Neural cell (in vitro differentiated cells): ENCODE results near the gene CFL1. TPM values are rescaled to one million over a fixed set of nuclear protein-coding genes. Genes with fewer than 3 reads are reported as not detected.
"Not testable (repeated sequence)": the region's sequence is repeated elsewhere in the genome, so short reads cannot be mapped to it uniquely, and the experiment has no call there.

Experiments used
- H2AFZ ChIP-seq: fragments of 200-600, 300-800 bp; sonication (generic), shearing (Covaris generic); 2 replicates; pipeline ENCODE4 v1.6.0; 2014; ENCODE audit warnings: low read depth, mild to moderate bottlenecking, antibody characterized with exemption, low read length, moderate library complexity
- H3F3A ChIP-seq: fragments of 200-600 bp; shearing (Covaris generic); 2 replicates; pipeline ENCODE4 v1.6.1; 2016; ENCODE audit warnings: mild to moderate bottlenecking, moderate library complexity, mixed read lengths, antibody characterized with exemption, low read length; ENCODE audit not compliant: insufficient read depth, poor library complexity, severe bottlenecking
- H3K27ac ChIP-seq: fragments of 200-600, 300-800 bp; sonication (generic), shearing (Covaris generic); 2 replicates; pipeline ENCODE4 v1.5.1; 2014; ENCODE audit warnings: mild to moderate bottlenecking, low read length, moderate library complexity
- H3K27me3 ChIP-seq: fragments of 300-800, 200-600 bp; sonication (generic), shearing (Covaris generic); 2 replicates; pipeline ENCODE4 v1.6.0; 2014; ENCODE audit warnings: mild to moderate bottlenecking, low read depth, low read length, moderate library complexity; ENCODE audit not compliant: insufficient read depth
- H3K36me3 ChIP-seq: fragments of 300-800, 200-600 bp; sonication (generic), shearing (Covaris generic); 2 replicates; pipeline ENCODE4 v1.5.1; 2014; ENCODE audit warnings: mild to moderate bottlenecking, antibody characterized with exemption, low read length, moderate library complexity; ENCODE audit not compliant: insufficient read depth
- H3K4me2 ChIP-seq: fragments of 300-800, 200-600 bp; sonication (generic), shearing (Covaris generic); 2 replicates; pipeline ENCODE4 v1.6.0; 2014; ENCODE audit warnings: mild to moderate bottlenecking, low read length
- H3K4me3 ChIP-seq: fragments of 300-800, 200-600 bp; sonication (generic), shearing (Covaris generic); 2 replicates; pipeline ENCODE4 v1.5.1; 2014; ENCODE audit warnings: mild to moderate bottlenecking, low read length, moderate library complexity
- H3K79me2 ChIP-seq: fragments of 200-600 bp; shearing (Covaris generic); replicated peaks from 2 replicates; pipeline ENCODE4 v1.6.0; 2014; ENCODE audit warnings: mild to moderate bottlenecking, low read length, moderate library complexity; ENCODE audit not compliant: insufficient read depth
- H3K9ac ChIP-seq: fragments of 300-800, 200-600 bp; sonication (generic), shearing (Covaris generic); 2 replicates; pipeline ENCODE4 v1.6.1; 2016; ENCODE audit warnings: mild to moderate bottlenecking, low read length, mixed read lengths
- H3K9me2 ChIP-seq: fragments of 200-600 bp; shearing (Covaris generic); 2 replicates; pipeline ENCODE4 v1.6.1; 2016; ENCODE audit warnings: mild to moderate bottlenecking, low read length, mixed read lengths; ENCODE audit not compliant: insufficient read depth
- H3K9me3 ChIP-seq: fragments of 200-600, 300-800 bp; sonication (generic), shearing (Covaris generic); 2 replicates; pipeline ENCODE4 v1.6.1; 2016; ENCODE audit warnings: mild to moderate bottlenecking, mixed run types, low read length, moderate library complexity, mixed read lengths
- H4K20me1 ChIP-seq: fragments of 200-600 bp; shearing (Covaris generic); 2 replicates; pipeline ENCODE4 v1.6.1; 2016; ENCODE audit warnings: mild to moderate bottlenecking, mixed run types; ENCODE audit not compliant: insufficient read depth
- EP300 ChIP-seq: fragments of 450-650 bp; conservative IDR thresholded peaks from 2 replicates; pipeline ENCODE4 v1.6.1; 2014; ENCODE audit warnings: antibody characterized with exemption, mild to moderate bottlenecking, moderate library complexity; ENCODE audit not compliant: poor library complexity, severe bottlenecking
- EZH2 ChIP-seq: fragments of 200-600, 300-800 bp; shearing (Covaris generic), sonication (generic); IDR thresholded peaks from 2 replicates; pipeline ENCODE4 v1.6.1; 2014; ENCODE audit warnings: antibody characterized with exemption, low read length, borderline replicate concordance, mild to moderate bottlenecking; ENCODE audit not compliant: insufficient read depth, poor library complexity, severe bottlenecking
- MXI1 ChIP-seq: fragments of 450-650 bp; conservative IDR thresholded peaks from 2 replicates; pipeline ENCODE4 v1.6.1; 2014; ENCODE audit warnings: antibody characterized with exemption, mild to moderate bottlenecking; ENCODE audit not compliant: poor library complexity, severe bottlenecking
- POLR2AphosphoS5 ChIP-seq: IDR thresholded peaks from 2 replicates; pipeline ENCODE4 v1.6.1; 2012
- RAD21 ChIP-seq: fragments of 450-650 bp; conservative IDR thresholded peaks from 2 replicates; pipeline ENCODE4 v1.6.1; 2014; ENCODE audit warnings: antibody characterized with exemption, mild to moderate bottlenecking, moderate library complexity
- REST ChIP-seq: IDR thresholded peaks from 2 replicates; pipeline ENCODE4 v1.6.1; 2012; ENCODE audit warnings: borderline replicate concordance
- SMC3 ChIP-seq: fragments of 450-650 bp; conservative IDR thresholded peaks from 2 replicates; pipeline ENCODE4 v1.6.1; 2014; ENCODE audit warnings: antibody characterized with exemption, mild to moderate bottlenecking, moderate library complexity; ENCODE audit not compliant: poor library complexity
- TAF1 ChIP-seq: IDR thresholded peaks from 2 replicates; pipeline ENCODE4 v1.6.1; 2012; ENCODE audit warnings: low read depth
- polyA plus RNA-seq: library from polyadenylated mRNA; depleted of rRNA; stranded (reverse); fragments of >200 nt; gene quantifications from 2 replicates; pipeline ENCODE4 v1.2.3, GENCODE V29; 2014
- TF ChIP-seq, protein P1 (sequence below): fragments of 450-650 bp; IDR thresholded peaks from 2 replicates; pipeline ENCODE4 v1.5.1; 2014; ENCODE audit warnings: antibody characterized with exemption, mild to moderate bottlenecking, moderate library complexity; ENCODE audit not compliant: poor library complexity, severe bottlenecking

Gene CFL1
- polyA plus RNA-seq, 1 donor from 2014 or later: 1,633 TPM

- Histone ChIP-seq H3K27me3 (peaks cover 17% of the 10 kb centered on the region), H3K79me2 (no peaks in the 10 kb centered on the region), H3F3A (peaks cover 4% of the 10 kb centered on the region), H3K27ac (no peak overlapping the region), H3K4me2 (no peak overlapping the region), H4K20me1 (no peaks in the 10 kb centered on the region), H3K4me3 (no peak overlapping the region), H3K9ac (peak overlapping the region; percentile 26), H3K36me3 (no peaks in the 10 kb centered on the region), H3K9me2 (no peaks in the 10 kb centered on the region), H2AFZ (no peak overlapping the region), H3K9me3 (no peaks in the 10 kb centered on the region)
- TF ChIP-seq EP300: no peak
- no peak for TF ChIP-seq RAD21
- TF ChIP-seq MXI1: no peak
- TF ChIP-seq SMC3: no peak
- TF ChIP-seq, protein P1, sequence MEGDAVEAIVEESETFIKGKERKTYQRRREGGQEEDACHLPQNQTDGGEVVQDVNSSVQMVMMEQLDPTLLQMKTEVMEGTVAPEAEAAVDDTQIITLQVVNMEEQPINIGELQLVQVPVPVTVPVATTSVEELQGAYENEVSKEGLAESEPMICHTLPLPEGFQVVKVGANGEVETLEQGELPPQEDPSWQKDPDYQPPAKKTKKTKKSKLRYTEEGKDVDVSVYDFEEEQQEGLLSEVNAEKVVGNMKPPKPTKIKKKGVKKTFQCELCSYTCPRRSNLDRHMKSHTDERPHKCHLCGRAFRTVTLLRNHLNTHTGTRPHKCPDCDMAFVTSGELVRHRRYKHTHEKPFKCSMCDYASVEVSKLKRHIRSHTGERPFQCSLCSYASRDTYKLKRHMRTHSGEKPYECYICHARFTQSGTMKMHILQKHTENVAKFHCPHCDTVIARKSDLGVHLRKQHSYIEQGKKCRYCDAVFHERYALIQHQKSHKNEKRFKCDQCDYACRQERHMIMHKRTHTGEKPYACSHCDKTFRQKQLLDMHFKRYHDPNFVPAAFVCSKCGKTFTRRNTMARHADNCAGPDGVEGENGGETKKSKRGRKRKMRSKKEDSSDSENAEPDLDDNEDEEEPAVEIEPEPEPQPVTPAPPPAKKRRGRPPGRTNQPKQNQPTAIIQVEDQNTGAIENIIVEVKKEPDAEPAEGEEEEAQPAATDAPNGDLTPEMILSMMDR: no peak
- TF ChIP-seq POLR2AphosphoS5: no peak
- no peak for TF ChIP-seq TAF1
- TF ChIP-seq EZH2: no peak
- no peak for TF ChIP-seq REST
Measured at GRCh38 chr11:65894034-65894591, 36.1 kb upstream of the CFL1 start.

GRCh38 chr11:65892661-65893317, 34.8 kb upstream of the CFL1 start:
- Histone ChIP-seq H4K20me1 (no peaks in the 10 kb centered on the region), H3K9me2 (no peaks in the 10 kb centered on the region), H3K9ac (no peak overlapping the region), H3K79me2 (no peaks in the 10 kb centered on the region), H2AFZ (no peak overlapping the region), H3K36me3 (no peaks in the 10 kb centered on the region), H3F3A (peaks cover 4% of the 10 kb centered on the region), H3K4me2 (no peak overlapping the region), H3K4me3 (peak overlapping the region; percentile 85), H3K9me3 (no peaks in the 10 kb centered on the region), H3K27ac (no peak overlapping the region), H3K27me3 (peaks cover 5% of the 10 kb centered on the region)
- TF ChIP-seq TAF1 (no peak), EZH2 (no peak), SMC3 (no peak), MXI1 (no peak), REST (no peak), EP300 (no peak), POLR2AphosphoS5 (no peak)
- TF ChIP-seq, protein P1: no peak

DNA sequence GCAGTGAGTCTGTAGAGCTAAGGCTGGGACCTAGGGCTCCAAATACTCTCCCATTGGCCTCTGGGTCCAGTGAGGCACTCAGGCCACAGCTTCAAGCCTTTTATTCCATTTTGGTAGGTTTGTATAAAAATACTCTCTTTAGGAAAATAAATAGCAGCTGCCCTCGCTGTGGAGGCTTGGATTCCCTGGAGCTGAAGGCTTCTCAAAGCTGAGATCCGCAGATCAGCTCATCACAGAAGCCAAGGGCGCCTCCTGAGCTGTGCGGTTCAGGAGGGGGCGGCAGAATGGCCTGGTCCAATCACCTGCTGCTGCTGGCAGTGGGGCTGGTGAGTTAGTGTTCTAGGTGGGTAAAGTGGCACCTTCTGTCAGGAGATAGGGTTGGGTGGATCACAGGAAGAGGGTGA, 34.2 kb upstream of the CFL1 start:
- not testable (repeated sequence) for H3K27me3 ChIP-seq, H3K27ac ChIP-seq, H3K4me2 ChIP-seq, H3F3A ChIP-seq, H4K20me1 ChIP-seq, H3K9me2 ChIP-seq, H3K9me3 ChIP-seq, H2AFZ ChIP-seq, H3K79me2 ChIP-seq, H3K36me3 ChIP-seq
- H3K4me3 ChIP-seq: peak overlapping the region; percentile 85
- peak overlapping the region; percentile 90 for H3K9ac ChIP-seq
